Esophagus muscularis mucosa (tissue), 4 donors: Measurements from ENCODE around the gene ZNF473. TPM values are rescaled to one million over a fixed set of nuclear protein-coding genes. Genes with fewer than 3 reads are reported as not detected.
"Not testable (repeated sequence)": the region's sequence is repeated elsewhere in the genome, so short reads cannot be mapped to it uniquely, and the experiment has no call there.

Experiments
- DNase-seq: peaks from one replicate; pipeline ENCODE4 v3.0.0-alpha.2; 2017; ENCODE audit errors: extremely low spot score
- H3K27ac ChIP-seq, 4 donors: fragments of 200-600 bp; sonication (generic); replicated peaks in 1 of 4; 1 replicate in 3 of 4; 2 replicates in 1 of 4; pipeline ENCODE4 v1.5.1; 2016 to 2019; ENCODE audit warnings: mild to moderate bottlenecking in 1 of 4
- H3K27me3 ChIP-seq, 4 donors: fragments of 200-600 bp; sonication (generic); one replicate each; pipeline versions ENCODE4 v1.5.1 to v1.6.0; 2016 to 2019
- H3K36me3 ChIP-seq, 4 donors: fragments of 200-600 bp; sonication (generic); one replicate each; pipeline ENCODE4 v1.5.1; 2016 to 2019
- H3K4me1 ChIP-seq, 4 donors: fragments of 200-600 bp; sonication (generic); one replicate each; pipeline ENCODE4 v1.5.1; 2016 to 2019
- H3K4me3 ChIP-seq, 4 donors: fragments of 200-600 bp; sonication (generic); 1 replicate in 2 of 4; 2 replicates in 2 of 4; pipeline ENCODE4 v1.5.1; 2016 to 2019; ENCODE audit warnings: mild to moderate bottlenecking in 4 of 4, moderate library complexity in 1 of 4
- H3K9me3 ChIP-seq, 4 donors: fragments of 200-600 bp; sonication (generic); 1 replicate in 3 of 4; 2 replicates in 1 of 4; pipeline ENCODE4 v1.5.1; 2016 to 2019
- EP300 ChIP-seq: sonication (generic); formaldehyde crosslinking; IDR thresholded peaks from one replicate; pipeline ENCODE4 v1.6.1; 2017; ENCODE audit warnings: antibody characterized with exemption
- POLR2A ChIP-seq: fragments of 450-650 bp; IDR thresholded peaks from one replicate; pipeline ENCODE4 v1.6.1; 2017; ENCODE audit warnings: antibody characterized with exemption, moderate library complexity, mild to moderate bottlenecking, low read depth
- POLR2AphosphoS5 ChIP-seq, 2 donors: sonication (generic); formaldehyde crosslinking; IDR thresholded peaks; one replicate each; pipeline ENCODE4 v1.6.1; 2017; ENCODE audit warnings: antibody characterized with exemption in 2 of 2
- WGBS: methylation state at CpG from one replicate; pipeline ENCODE4 v1.1.5; 2018; 5-methylcytosine and 5-hydroxymethylcytosine counted together
- intact Hi-C: fragments of 100-400 bp; cut with DNase I; formaldehyde crosslinking; loops from one replicate; pipeline ENCODE4 v1.15.1; 2023
- total RNA-seq, 4 donors: library from RNA; depleted of rRNA; stranded (reverse); fragments of >200 nt; gene quantifications; one replicate each; pipeline versions ENCODE4 v1.1.0 to v1.2.1, GENCODE V29; 2016
- TF ChIP-seq, protein P1 (sequence below), 3 experiments: fragments of 200-600 bp in 2 of 3; fragments of 450-650 bp in 1 of 3; sonication (generic) in 2 of 3; IDR thresholded peaks; one replicate each; pipeline ENCODE4 v1.5.1; 2017 to 2019; ENCODE audit warnings: antibody characterized with exemption in 3 of 3, mild to moderate bottlenecking in 2 of 3, moderate library complexity in 1 of 3

The ZNF473 gene
- total RNA-seq, 4 donors from 2014 or later = 5.9 to 8.4 (median 7.3) TPM

DNA sequence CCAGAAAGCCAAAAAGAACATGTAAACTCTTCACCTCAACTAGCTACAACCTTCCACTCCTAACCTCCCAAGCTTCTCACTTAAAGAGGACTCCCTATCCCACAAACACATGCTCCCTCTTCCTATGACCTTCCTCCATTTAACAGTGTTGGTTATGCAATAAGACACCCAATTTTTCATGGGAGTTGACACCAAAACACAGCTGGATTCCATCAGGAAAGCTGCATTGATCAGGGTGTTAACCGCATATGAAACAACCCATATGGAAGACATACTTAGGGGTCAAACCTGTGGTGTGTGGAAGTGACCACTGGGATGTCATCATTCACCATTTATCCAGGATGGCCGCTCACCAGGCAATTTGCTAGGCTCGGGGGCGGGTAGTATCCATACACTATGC lies 21.9 kb downstream of the ZNF473 start:
- Histone ChIP-seq H3K36me3 (peaks cover 36 to 56% (median 43%) of the 10 kb centered on the region in 4 donors), H3K27ac (no peak overlapping the region), H3K9me3 (peaks cover 0 to 35% (median 26%) of the 10 kb centered on the region in 4 donors), H3K27me3 (no peaks in the 10 kb centered on the region), H3K4me1 (peaks cover 10 to 18% (median 17%) of the 10 kb centered on the region in 4 donors), H3K4me3 (no peak overlapping the region)
- WGBS = 71% methylated on average over 4 of the region's 4 CpGs
- TF ChIP-seq, protein P1, sequence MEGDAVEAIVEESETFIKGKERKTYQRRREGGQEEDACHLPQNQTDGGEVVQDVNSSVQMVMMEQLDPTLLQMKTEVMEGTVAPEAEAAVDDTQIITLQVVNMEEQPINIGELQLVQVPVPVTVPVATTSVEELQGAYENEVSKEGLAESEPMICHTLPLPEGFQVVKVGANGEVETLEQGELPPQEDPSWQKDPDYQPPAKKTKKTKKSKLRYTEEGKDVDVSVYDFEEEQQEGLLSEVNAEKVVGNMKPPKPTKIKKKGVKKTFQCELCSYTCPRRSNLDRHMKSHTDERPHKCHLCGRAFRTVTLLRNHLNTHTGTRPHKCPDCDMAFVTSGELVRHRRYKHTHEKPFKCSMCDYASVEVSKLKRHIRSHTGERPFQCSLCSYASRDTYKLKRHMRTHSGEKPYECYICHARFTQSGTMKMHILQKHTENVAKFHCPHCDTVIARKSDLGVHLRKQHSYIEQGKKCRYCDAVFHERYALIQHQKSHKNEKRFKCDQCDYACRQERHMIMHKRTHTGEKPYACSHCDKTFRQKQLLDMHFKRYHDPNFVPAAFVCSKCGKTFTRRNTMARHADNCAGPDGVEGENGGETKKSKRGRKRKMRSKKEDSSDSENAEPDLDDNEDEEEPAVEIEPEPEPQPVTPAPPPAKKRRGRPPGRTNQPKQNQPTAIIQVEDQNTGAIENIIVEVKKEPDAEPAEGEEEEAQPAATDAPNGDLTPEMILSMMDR (IDR thresholded peaks at IDR 0.05) = no peak
- no peak for TF ChIP-seq POLR2AphosphoS5 (IDR thresholded peaks at IDR 0.05)
- no peak for TF ChIP-seq EP300
- no peak for TF ChIP-seq POLR2A
- no peak for DNase-seq
- intact Hi-C loops = no loop called here

DNA sequence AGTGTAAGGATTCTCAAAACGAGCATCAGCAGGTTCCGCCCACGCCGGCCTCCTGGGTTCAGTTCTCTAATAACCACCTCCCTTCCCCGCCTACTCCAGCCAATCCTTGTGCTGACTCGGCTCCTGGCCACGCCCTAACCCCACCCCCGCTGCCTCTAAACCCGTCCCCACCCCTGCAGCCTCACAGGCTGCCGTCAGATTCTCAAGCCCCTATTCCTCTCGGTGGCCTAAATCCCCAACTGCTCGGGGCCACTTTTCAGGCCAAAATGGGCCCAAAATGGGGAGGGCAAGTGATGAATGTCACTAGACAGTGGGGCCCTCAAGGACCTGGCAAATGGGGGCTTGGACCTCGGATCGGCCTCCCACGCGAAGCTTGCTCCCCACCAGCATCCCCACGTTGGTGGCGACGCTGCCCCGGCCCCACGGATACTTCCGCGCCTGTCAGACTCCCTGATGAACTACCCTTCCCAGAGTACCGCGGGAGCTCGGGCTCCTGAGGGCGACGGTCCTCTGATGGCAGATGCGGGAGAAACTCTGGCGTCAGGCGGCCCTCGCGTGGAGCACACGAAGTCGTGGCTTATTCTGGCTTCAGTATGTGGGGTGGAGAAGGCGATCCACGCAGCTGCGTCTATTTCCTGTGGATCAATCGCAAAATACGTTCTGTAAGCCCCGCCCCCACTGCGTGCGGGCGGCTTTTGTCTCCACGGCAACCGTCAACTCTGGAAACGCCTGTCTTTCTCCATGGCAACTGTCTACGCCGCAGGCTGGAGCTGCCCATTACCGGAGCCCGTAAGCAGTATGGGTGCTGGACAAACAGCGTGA lies 24.8 kb downstream of the ZNF473 start:
- H3K4me3 ChIP-seq = peak overlapping the region; percentile 50 to 68 (median 54)
- no peaks in the 10 kb centered on the region for H3K27me3 ChIP-seq
- TF ChIP-seq, protein P1 (IDR thresholded peaks at IDR 0.05) = no peak
- TF ChIP-seq EP300 (no peak), POLR2A (no peak), POLR2AphosphoS5 (IDR thresholded peaks at IDR 0.05) (peak; percentile 24 to 65)
- peaks cover 9 to 27% (median 14%) of the 10 kb centered on the region in 4 donors for H3K36me3 ChIP-seq
- peak; percentile 95 for DNase-seq
- H3K9me3 ChIP-seq = peaks cover 0 to 12% (median 7%) of the 10 kb centered on the region in 4 donors
- H3K27ac ChIP-seq = peak overlapping the region; percentile 60 to 80 (median 71)
- H3K4me1 ChIP-seq = peaks cover 10 to 18% (median 17%) of the 10 kb centered on the region in 4 donors
- WGBS = 5% methylated on average over 28 of the region's 52 CpGs
- intact Hi-C loops = no loop called here

GRCh38 chr19:50051228-50051895 lies 25.6 kb downstream of the ZNF473 start:
- Histone ChIP-seq H3K36me3 (peaks cover 1 to 19% (median 6%) of the 10 kb centered on the region in 4 donors), H3K27ac (peak overlapping the region in 3 of 4 donors; percentile 66 to 80 (median 76)), H3K4me3 (peak overlapping the region; percentile 50 to 68 (median 54)), H3K4me1 (peaks cover 10 to 18% (median 17%) of the 10 kb centered on the region in 4 donors)
- intact Hi-C loops, H3K27me3 ChIP-seq, H3K9me3 ChIP-seq, DNase-seq: not testable (repeated sequence)
- 42% methylated on average over 16 of the region's 16 CpGs for WGBS

DNA sequence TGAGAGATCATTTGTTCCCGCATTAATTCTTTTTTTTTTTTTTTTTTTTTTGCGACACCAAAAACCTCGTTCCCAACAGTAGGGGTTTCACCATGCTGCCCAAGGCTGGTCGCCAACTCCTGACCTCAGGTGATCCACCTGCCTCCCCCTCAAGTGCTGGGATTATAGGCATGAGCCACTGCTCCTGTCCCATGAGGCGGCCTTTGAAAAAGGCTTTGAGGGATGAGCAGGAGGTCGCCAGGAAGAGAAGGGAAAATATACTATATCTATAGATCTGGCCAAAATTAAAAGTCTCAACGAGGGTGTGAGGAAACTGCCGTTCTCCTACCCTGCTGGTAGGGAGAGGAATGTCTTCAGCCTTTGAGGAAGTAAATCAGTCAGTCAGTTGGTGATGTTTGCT lies 26.2 kb downstream of the ZNF473 start:
- H3K4me1 ChIP-seq = peaks cover 10 to 18% (median 17%) of the 10 kb centered on the region in 4 donors
- H3K27me3 ChIP-seq = no peaks in the 10 kb centered on the region
- H3K36me3 ChIP-seq = peaks cover 0 to 13% (median 3%) of the 10 kb centered on the region in 4 donors
- no peaks in the 10 kb centered on the region for H3K9me3 ChIP-seq
- 72% methylated on average over 8 of the region's 8 CpGs for WGBS
- H3K27ac ChIP-seq = no peak overlapping the region
- H3K4me3 ChIP-seq = no peak overlapping the region
- intact Hi-C loops = no loop called here
- DNase-seq = no peak
- TF ChIP-seq POLR2A (no peak), EP300 (no peak), POLR2AphosphoS5 (IDR thresholded peaks at IDR 0.05) (no peak)
- TF ChIP-seq, protein P1 (IDR thresholded peaks at IDR 0.05) = no peak

- Histone ChIP-seq H3K27me3 (no peaks in the 10 kb centered on the region), H3K36me3 (peaks cover 0 to 4% (median 2%) of the 10 kb centered on the region in 4 donors), H3K4me3 (no peak overlapping the region), H3K9me3 (peaks cover 0 to 4% (median under 1%) of the 10 kb centered on the region in 4 donors), H3K27ac (no peak overlapping the region), H3K4me1 (peaks cover 10 to 18% (median 17%) of the 10 kb centered on the region in 4 donors)
- TF ChIP-seq, protein P1 (IDR thresholded peaks at IDR 0.05) = no peak
- no peak for TF ChIP-seq EP300
- TF ChIP-seq POLR2AphosphoS5 (IDR thresholded peaks at IDR 0.05) = no peak
- no peak for TF ChIP-seq POLR2A
- no peak for DNase-seq
- 29% methylated on average over 4 of the region's 4 CpGs for WGBS
- intact Hi-C loops = no loop called here
Observed at GRCh38 chr19:50053119-50053518, 27.3 kb downstream of the ZNF473 start.
